Measurements from ENCODE around the gene ELOVL5. TPM values are rescaled to one million over a fixed set of nuclear protein-coding genes. Genes with fewer than 3 reads are reported as not detected.

Gene ELOVL5
- polyA plus RNA-seq, 3 donors = 44.7 to 97.1 (median 69.5) TPM

GRCh38 chr6:53357576-53358360 lies 9.0 kb upstream of the ELOVL5 start:
- peaks cover 0 to 4% (median 0%) of the 10 kb centered on the region in 7 donors for H3K9me3 Mint-ChIP-seq
- peaks cover 31% of the 10 kb centered on the region for H3K4me1 Mint-ChIP-seq
- WGBS (ENCODE audit: insufficient coverage) = no CpG with 5 or more reads among the region's 7 CpGs

GRCh38 chr6:53353624-53354023 lies 4.9 kb upstream of the ELOVL5 start:
- H3K79me2 ChIP-seq (ENCODE audit: insufficient read depth, low read length) = peaks cover 10% of the 10 kb centered on the region
- intact Hi-C loops (cut with micrococcal nuclease) = no loop called here
- no peak overlapping the region for H3K4me3 ChIP-seq (replicated peaks in 1 of 3; ENCODE audit: low read depth in 2 of 3, low read length in 3 of 3)
- TF ChIP-seq CTCF (IDR thresholded peaks at IDR 0.05) = no peak
- Mint-ChIP-seq H3K27me3 (ENCODE audit: low read depth in 3 of 3) (peaks cover 3 to 11% (median 8%) of the 10 kb centered on the region in 3 donors), H3K27ac (no peak overlapping the region), H3K36me3 (no peaks in the 10 kb centered on the region), H3K4me3 (no peak overlapping the region), H3K9me3 (no peaks in the 10 kb centered on the region), H3K4me1 (peaks cover 20% of the 10 kb centered on the region)
- H4K20me1 ChIP-seq (ENCODE audit: insufficient read depth, low read length) = no peaks in the 10 kb centered on the region
- no peaks in the 10 kb centered on the region for H3K9me3 ChIP-seq (replicated peaks in 1 of 2; ENCODE audit: control insufficient read depth in 1 of 2, insufficient read depth in 1 of 2, low read length in 2 of 2)
- no peaks in the 10 kb centered on the region for H3K27me3 ChIP-seq (ENCODE audit: control insufficient read depth in 2 of 2, insufficient read depth in 2 of 2, low read length in 2 of 2)
- DNase-seq = peak in 1 of 3 donors; percentile 42
- no peak overlapping the region for H3K4me2 ChIP-seq (replicated peaks; ENCODE audit: extremely low read depth, low read length, poor library complexity, severe bottlenecking)
- H3K36me3 ChIP-seq (replicated peaks in 1 of 2; ENCODE audit: control insufficient read depth in 1 of 2, insufficient read depth in 2 of 2, low read length in 2 of 2) = no peaks in the 10 kb centered on the region
- no peak overlapping the region for H3K27ac ChIP-seq (ENCODE audit: low read depth in 1 of 2, low read length in 2 of 2)
- peaks cover 13 to 23% of the 10 kb centered on the region in 2 donors for H3K4me1 ChIP-seq (ENCODE audit: control insufficient read depth in 1 of 2, insufficient read depth in 2 of 2, low read length in 2 of 2)
- H3K9ac ChIP-seq (ENCODE audit: insufficient read depth, low read length, poor library complexity, severe bottlenecking) = no peak overlapping the region
- no peak overlapping the region for H2AFZ ChIP-seq (ENCODE audit: insufficient read depth, low read depth, low read length, poor library complexity, severe bottlenecking)
- 100% methylated on average over 1 of the region's 1 CpG for WGBS (ENCODE audit: insufficient coverage)

More at GRCh38 chr6:53357576-53358360, 9.0 kb upstream of the ELOVL5 start:
- peak overlapping the region; percentile 86 for H3K4me2 ChIP-seq (replicated peaks; ENCODE audit: extremely low read depth, low read length, poor library complexity, severe bottlenecking)
- no peaks in the 10 kb centered on the region for H3K79me2 ChIP-seq (ENCODE audit: insufficient read depth, low read length)
- Mint-ChIP-seq H3K27me3 (ENCODE audit: low read depth in 3 of 3) (peaks cover 0 to 7% (median 7%) of the 10 kb centered on the region in 3 donors), H3K4me3 (no peak overlapping the region), H3K36me3 (no peaks in the 10 kb centered on the region), H3K27ac (peak overlapping the region in 1 of 7 donors; percentile 17)
- H3K4me3 ChIP-seq (replicated peaks in 1 of 3; ENCODE audit: low read depth in 2 of 3, low read length in 3 of 3) = peak overlapping the region in 1 of 3 experiments; percentile 85
- no peaks in the 10 kb centered on the region for H3K27me3 ChIP-seq (ENCODE audit: control insufficient read depth in 2 of 2, insufficient read depth in 2 of 2, low read length in 2 of 2)
- no peaks in the 10 kb centered on the region for H3K36me3 ChIP-seq (replicated peaks in 1 of 2; ENCODE audit: control insufficient read depth in 1 of 2, insufficient read depth in 2 of 2, low read length in 2 of 2)
- H4K20me1 ChIP-seq (ENCODE audit: insufficient read depth, low read length) = no peaks in the 10 kb centered on the region
- intact Hi-C loops (cut with micrococcal nuclease) = loop anchor here in 1 of 2 donors (5.0 kb wide), 1 partner anchor 75 kb away; no protein-coding TSS in a partner anchor
- no peaks in the 10 kb centered on the region for H3K9me3 ChIP-seq (replicated peaks in 1 of 2; ENCODE audit: control insufficient read depth in 1 of 2, insufficient read depth in 1 of 2, low read length in 2 of 2)
- DNase-seq = no peak
- H2AFZ ChIP-seq (ENCODE audit: insufficient read depth, low read depth, low read length, poor library complexity, severe bottlenecking) = no peak overlapping the region
- H3K9ac ChIP-seq (ENCODE audit: insufficient read depth, low read length, poor library complexity, severe bottlenecking) = no peak overlapping the region
- H3K4me1 ChIP-seq (ENCODE audit: control insufficient read depth in 1 of 2, insufficient read depth in 2 of 2, low read length in 2 of 2) = peaks cover 17 to 22% of the 10 kb centered on the region in 2 donors
- H3K27ac ChIP-seq (ENCODE audit: low read depth in 1 of 2, low read length in 2 of 2) = no peak overlapping the region
- no peak for TF ChIP-seq CTCF (IDR thresholded peaks at IDR 0.05)

All from CD14-positive monocyte (primary cell).